Type B pancreatic cell (in vitro differentiated cells): ENCODE results near the gene PHACTR2. TPM values are rescaled to one million over a fixed set of nuclear protein-coding genes. Genes with fewer than 3 reads are reported as not detected.

Source experiments
- DNase-seq: peaks from one replicate; pipeline ENCODE4 v3.0.0; 2021; ENCODE audit warnings: mixed read lengths; ENCODE audit not compliant: unreplicated experiment; ENCODE audit errors: extremely low spot score
- H3K27ac Mint-ChIP-seq: 2 replicates; pipeline ENCODE4 v1.8.0; 2021; ENCODE audit warnings: mild to moderate bottlenecking, mixed read lengths
- H3K27me3 Mint-ChIP-seq: 2 replicates; pipeline ENCODE4 v1.8.0; 2021; ENCODE audit warnings: mixed read lengths
- H3K36me3 Mint-ChIP-seq: 2 replicates; pipeline ENCODE4 v1.8.0; 2021; ENCODE audit warnings: mixed read lengths
- H3K4me1 Mint-ChIP-seq: one replicate; pipeline ENCODE4 v1.8.0; 2021; ENCODE audit warnings: mixed read lengths; ENCODE audit not compliant: unreplicated experiment
- H3K4me3 Mint-ChIP-seq: 2 replicates; pipeline ENCODE4 v1.8.0; 2021; ENCODE audit warnings: mild to moderate bottlenecking, mixed read lengths
- H3K9me3 Mint-ChIP-seq: 2 replicates; pipeline ENCODE4 v1.8.0; 2021; ENCODE audit warnings: mixed read lengths
- total RNA-seq: library from RNA; stranded (reverse); gene quantifications from 2 replicates; pipeline ENCODE4 v1.2.1, GENCODE V29; 2021; ENCODE audit warnings: low replicate concordance
- TF ChIP-seq, protein P1 (sequence below): fragments of 200-600 bp; sonication (generic); conservative IDR thresholded peaks from 2 replicates; pipeline ENCODE4 v1.5.0; 2021; ENCODE audit warnings: antibody characterized with exemption, mild to moderate bottlenecking

PHACTR2 gene
- total RNA-seq, 1 donor from 2014 or later = 59.2 TPM

DNA sequence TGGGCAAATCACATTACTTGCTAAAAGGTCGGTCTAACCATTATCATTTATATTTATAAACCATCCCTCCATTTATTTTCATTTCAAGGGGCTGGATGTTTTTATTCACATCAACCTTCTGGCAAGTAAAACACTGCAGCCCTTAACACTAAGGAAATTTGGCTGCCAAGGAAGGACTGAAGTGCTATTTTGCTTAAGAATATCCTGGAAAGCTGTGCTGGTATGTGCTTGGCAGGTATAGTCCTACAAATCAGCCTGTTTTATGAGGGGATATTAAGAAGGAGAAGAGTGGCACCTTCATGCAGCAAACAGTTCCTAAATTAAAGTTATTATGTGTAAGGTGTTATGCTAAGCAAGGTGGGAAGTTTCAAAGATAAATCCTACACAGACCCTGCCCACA lies 9.8 kb downstream of the PHACTR2 start:
- TF ChIP-seq, protein P1, sequence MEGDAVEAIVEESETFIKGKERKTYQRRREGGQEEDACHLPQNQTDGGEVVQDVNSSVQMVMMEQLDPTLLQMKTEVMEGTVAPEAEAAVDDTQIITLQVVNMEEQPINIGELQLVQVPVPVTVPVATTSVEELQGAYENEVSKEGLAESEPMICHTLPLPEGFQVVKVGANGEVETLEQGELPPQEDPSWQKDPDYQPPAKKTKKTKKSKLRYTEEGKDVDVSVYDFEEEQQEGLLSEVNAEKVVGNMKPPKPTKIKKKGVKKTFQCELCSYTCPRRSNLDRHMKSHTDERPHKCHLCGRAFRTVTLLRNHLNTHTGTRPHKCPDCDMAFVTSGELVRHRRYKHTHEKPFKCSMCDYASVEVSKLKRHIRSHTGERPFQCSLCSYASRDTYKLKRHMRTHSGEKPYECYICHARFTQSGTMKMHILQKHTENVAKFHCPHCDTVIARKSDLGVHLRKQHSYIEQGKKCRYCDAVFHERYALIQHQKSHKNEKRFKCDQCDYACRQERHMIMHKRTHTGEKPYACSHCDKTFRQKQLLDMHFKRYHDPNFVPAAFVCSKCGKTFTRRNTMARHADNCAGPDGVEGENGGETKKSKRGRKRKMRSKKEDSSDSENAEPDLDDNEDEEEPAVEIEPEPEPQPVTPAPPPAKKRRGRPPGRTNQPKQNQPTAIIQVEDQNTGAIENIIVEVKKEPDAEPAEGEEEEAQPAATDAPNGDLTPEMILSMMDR = no peak
- no peak overlapping the region for H3K27ac Mint-ChIP-seq
- H3K27me3 Mint-ChIP-seq = no peaks in the 10 kb centered on the region
- H3K4me1 Mint-ChIP-seq = peaks cover 27% of the 10 kb centered on the region
- DNase-seq = no peak
- peaks cover 31% of the 10 kb centered on the region for H3K36me3 Mint-ChIP-seq
- H3K4me3 Mint-ChIP-seq = no peak overlapping the region
- H3K9me3 Mint-ChIP-seq = peaks cover 6% of the 10 kb centered on the region

DNA sequence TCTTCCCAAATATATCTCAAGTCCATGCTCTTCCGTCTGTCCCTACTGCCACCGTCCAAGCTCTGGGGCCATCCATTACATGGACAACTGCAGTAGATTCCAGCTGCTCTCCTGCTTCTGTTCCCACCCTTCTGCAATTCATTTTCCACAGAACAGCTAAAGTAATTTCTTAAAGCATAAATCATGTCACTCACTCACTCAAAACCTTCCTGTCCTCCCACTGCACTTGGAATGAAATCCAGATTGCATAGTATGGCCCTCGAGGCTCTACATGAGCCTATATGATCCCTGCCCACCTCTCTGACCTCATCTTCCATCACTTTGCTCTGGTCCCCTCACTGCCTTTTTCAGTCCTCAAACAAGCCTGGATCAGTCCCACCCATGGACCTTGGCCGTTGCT lies 10.9 kb downstream of the PHACTR2 start:
- H3K9me3 Mint-ChIP-seq = peaks cover 6% of the 10 kb centered on the region
- H3K27me3 Mint-ChIP-seq = no peaks in the 10 kb centered on the region
- TF ChIP-seq, protein P1 = no peak
- H3K4me3 Mint-ChIP-seq = peak overlapping the region; percentile 48
- H3K36me3 Mint-ChIP-seq = peaks cover 26% of the 10 kb centered on the region
- peaks cover 27% of the 10 kb centered on the region for H3K4me1 Mint-ChIP-seq
- H3K27ac Mint-ChIP-seq = no peak overlapping the region
- DNase-seq = no peak

DNA sequence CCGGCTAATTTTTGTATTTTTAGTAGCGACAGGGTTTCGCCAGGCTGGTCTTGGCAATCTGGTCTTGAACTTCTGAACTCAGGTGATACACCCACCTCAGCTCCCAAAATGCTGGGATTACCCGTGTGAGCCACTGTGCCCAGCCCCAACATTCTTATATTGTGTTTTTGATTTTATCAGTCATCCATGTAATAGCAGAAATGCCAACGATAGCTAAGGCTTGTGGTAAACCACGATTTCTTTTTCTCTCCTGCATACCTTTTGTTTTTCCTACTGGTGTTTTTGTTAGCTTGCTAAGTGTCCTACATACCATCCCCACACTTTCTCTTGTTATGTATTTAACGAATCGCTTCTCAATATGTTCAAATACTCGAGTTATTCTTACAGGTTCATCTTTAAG lies 12.1 kb downstream of the PHACTR2 start:
- no peaks in the 10 kb centered on the region for H3K9me3 Mint-ChIP-seq
- peaks cover 31% of the 10 kb centered on the region for H3K4me1 Mint-ChIP-seq
- H3K27ac Mint-ChIP-seq = no peak overlapping the region
- H3K27me3 Mint-ChIP-seq = no peaks in the 10 kb centered on the region
- DNase-seq = no peak
- peaks cover 20% of the 10 kb centered on the region for H3K36me3 Mint-ChIP-seq
- no peak overlapping the region for H3K4me3 Mint-ChIP-seq
- TF ChIP-seq, protein P1 = no peak

DNA sequence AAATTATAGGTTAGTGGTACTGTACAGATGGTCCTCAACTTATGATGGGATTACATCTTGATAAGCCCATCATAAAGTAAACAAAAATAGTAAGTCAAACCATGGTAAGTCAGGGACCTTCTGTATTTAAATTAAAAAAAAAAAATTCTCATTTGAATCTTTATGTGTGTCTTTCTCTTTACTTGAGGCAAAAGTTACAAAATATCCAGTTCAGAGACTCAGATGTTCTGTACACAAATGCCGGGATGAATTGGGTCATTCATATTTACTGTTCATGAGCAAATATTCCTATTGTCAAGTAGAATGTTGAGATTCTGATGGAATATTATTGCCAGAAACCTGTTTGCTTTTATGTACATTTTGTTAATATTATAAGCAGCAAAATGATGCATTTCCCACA lies 13.4 kb downstream of the PHACTR2 start:
- Mint-ChIP-seq H3K9me3 (no peaks in the 10 kb centered on the region), H3K27me3 (no peaks in the 10 kb centered on the region), H3K4me3 (no peak overlapping the region), H3K27ac (no peak overlapping the region), H3K4me1 (peaks cover 39% of the 10 kb centered on the region), H3K36me3 (peaks cover 20% of the 10 kb centered on the region)
- no peak for DNase-seq
- TF ChIP-seq, protein P1 = no peak

DNA sequence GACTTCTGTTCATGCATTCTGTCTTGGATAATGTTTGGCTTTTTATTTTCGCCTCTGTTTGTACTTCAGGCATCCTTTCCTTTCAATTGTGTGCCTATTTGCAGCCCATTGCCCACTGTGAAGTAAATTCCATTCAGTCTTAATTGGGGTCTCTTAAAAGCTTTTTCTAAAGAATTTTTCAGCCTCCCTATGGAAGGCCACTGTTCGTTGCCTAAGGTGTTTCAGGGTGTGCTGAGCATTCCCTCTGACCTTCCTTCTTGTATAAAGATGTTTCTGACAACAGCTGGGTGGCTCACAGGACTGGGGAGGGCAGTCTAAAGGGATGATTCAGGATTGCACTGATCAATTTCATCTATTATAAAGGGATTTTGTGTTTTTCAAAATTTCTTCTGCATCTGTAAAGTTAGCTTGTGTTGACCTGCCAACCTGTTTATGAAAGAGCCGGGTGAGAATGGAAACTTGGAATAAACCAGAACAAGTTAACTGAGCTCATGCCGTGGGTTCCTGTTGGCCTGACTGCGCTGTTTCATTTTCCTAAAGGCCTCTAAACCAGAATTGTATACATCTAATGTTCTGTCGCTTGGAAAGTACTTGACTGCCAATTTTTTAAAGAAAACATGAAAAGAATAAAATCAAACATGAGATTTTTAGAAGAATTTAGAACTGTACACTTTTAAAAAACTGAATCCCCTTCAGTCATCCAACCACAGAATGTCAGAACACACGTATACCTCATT lies 14.3 kb downstream of the PHACTR2 start:
- Mint-ChIP-seq H3K4me1 (peaks cover 48% of the 10 kb centered on the region), H3K36me3 (peaks cover 20% of the 10 kb centered on the region), H3K27me3 (no peaks in the 10 kb centered on the region), H3K4me3 (peak overlapping the region; percentile 20), H3K27ac (peak overlapping the region; percentile 19), H3K9me3 (no peaks in the 10 kb centered on the region)
- TF ChIP-seq, protein P1 = no peak
- DNase-seq = no peak
